Activated T-helper 17 cell treated with anti-CD3 and anti-CD28 coated beads, Interleukin-2, amount 50 U/mL, for 72 hours (primary cell): Measurements from ENCODE around the gene GDF10. TPM values are rescaled to one million over a fixed set of nuclear protein-coding genes. Genes with fewer than 3 reads are reported as not detected.

ENCODE experiments used
- total RNA-seq, 2 donors: library from RNA; stranded (reverse); gene quantifications; one replicate each; pipeline ENCODE4 v1.2.3, GENCODE V29; 2022

GDF10 gene
- total RNA-seq, 2 donors from 2014 or later, result 0.45 TPM; not detected in 1

Other genes starting within 250 kb of the GDF10 start
- gene GDF2, start 22.3 kb downstream of the GDF10 start, total RNA-seq, result not detected
- gene RBP3, start 48.2 kb downstream of the GDF10 start, total RNA-seq, result not detected
- under 1 TPM; 0.08 to 0.11 TPM for gene ZNF488, start 84.1 kb downstream of the GDF10 start, total RNA-seq
- gene ANXA8, start 183.9 kb downstream of the GDF10 start, total RNA-seq, result not detected
- not detected for gene FAM25G, start 191.5 kb downstream of the GDF10 start, total RNA-seq
- gene AGAP9, start 223.4 kb downstream of the GDF10 start, total RNA-seq, result 1 to 10 TPM; 2.9 to 4.8 TPM